H1 (cell line): ENCODE measurements around the gene PCYT2. TPM values are rescaled to one million over a fixed set of nuclear protein-coding genes. Genes with fewer than 3 reads are reported as not detected.

ENCODE experiments used
- ATF3 ChIP-seq: IDR thresholded peaks from 2 replicates; pipeline ENCODE4 v1.6.1; 2011; ENCODE audit warnings: low read depth, mild to moderate bottlenecking, low read length; ENCODE audit not compliant: insufficient read depth
- CHD7 ChIP-seq: fragments of 300-600 bp; sonication (generic); IDR thresholded peaks from 2 replicates; pipeline ENCODE4 v1.7.1; 2012; ENCODE audit warnings: low read length, moderate library complexity, mild to moderate bottlenecking, inconsistent platforms; ENCODE audit not compliant: insufficient replicate concordance
- EGR1 ChIP-seq: IDR thresholded peaks from 2 replicates; pipeline ENCODE4 v1.6.1; 2011; ENCODE audit warnings: low read depth, low read length, borderline replicate concordance
- MAFK ChIP-seq: IDR thresholded peaks from 2 replicates; pipeline ENCODE4 v1.6.1; 2012; ENCODE audit warnings: low read depth, mild to moderate bottlenecking, improper control_type of control experiment, low read length
- RFX5 ChIP-seq: IDR thresholded peaks from 2 replicates; pipeline ENCODE4 v1.6.1; 2011; ENCODE audit warnings: low read depth, low read length, improper control_type of control experiment, borderline replicate concordance
- SUZ12 ChIP-seq: fragments of 200-600 bp; sonication (generic); IDR thresholded peaks from 2 replicates; pipeline ENCODE4 v1.6.1; 2012; ENCODE audit warnings: mild to moderate bottlenecking, inconsistent platforms, low read length, moderate library complexity, mixed read lengths
- USF2 ChIP-seq: IDR thresholded peaks from 2 replicates; pipeline ENCODE4 v1.6.1; 2011; ENCODE audit warnings: low read length, improper control_type of control experiment
- ZNF274 ChIP-seq: IDR thresholded peaks from 2 replicates; pipeline ENCODE4 v1.7.0; 2012; ENCODE audit warnings: low read length, borderline replicate concordance; ENCODE audit errors: extremely low read depth
- polyA plus RNA-seq, 7 experiments: library from polyadenylated mRNA; depleted of rRNA in 3 of 7; stranded (reverse) in 5 of 7; unstranded in 2 of 7; fragments of >200 nt in 5 of 7; fragments of 200-250 nt in 2 of 7; gene quantifications; 1 replicate in 5 of 7; 2 replicates in 1 of 7; 4 replicates in 1 of 7; pipeline versions ENCODE4 v1.2.1 to v1.2.3, GENCODE V29; 2011 to 2013; ENCODE audit warnings: missing spikeins in 2 of 7, mixed read lengths in 2 of 7
- total RNA-seq: library from RNA; stranded (reverse); fragmentation: NEBNext Ultra II Directional; extraction: Animal tissue kit (Norgen Biotek cat#: 25700); gene quantifications from 2 replicates; pipeline ENCODE4 v1.2.1, GENCODE V29; 2021

PCYT2 gene
- total and polyA plus RNA-seq, 2 of the 8 experiments (the other 6 are each of a cell fraction or from before 2014, with no cell fraction given): 29.9 to 31.3 TPM

DNA sequence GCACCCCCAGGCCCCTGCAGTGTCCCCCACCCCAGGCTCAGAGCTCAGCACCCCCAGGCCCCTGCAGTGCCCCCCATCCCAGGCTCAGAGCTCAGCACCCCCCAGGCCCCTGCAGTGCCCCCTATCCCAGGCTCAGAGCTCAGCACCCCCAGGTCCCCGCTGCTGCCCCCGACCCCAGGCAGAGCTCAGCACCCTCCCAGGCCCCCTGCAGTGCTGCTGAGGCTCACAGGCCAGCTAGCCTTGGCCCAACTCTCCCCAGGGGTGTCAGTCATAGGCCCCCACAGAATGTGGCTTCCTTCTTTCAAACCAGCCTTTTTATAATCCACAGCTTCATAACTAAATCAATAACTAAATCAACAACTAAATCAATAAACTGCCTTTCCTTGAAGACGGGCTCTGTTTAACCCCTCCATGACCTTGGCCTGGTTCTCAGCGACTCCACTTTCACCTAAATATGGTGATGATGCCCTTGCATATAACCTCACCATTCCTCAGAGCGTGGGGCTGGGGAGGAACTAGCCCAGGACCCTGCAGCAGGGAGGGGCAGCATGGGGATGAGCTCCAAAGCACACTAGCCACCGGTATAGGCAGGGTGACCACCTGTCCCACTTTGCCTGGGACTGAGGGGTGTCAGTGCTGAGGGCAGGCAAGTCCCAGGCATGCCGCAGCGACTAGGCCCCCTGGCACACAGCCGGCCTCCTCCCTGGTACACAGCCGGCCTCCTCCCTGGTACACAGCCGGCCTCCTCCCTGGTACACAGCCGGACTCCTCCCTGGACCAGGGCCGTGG is 44.8 kb upstream of the PCYT2 start (continued):
- TF ChIP-seq CHD7: no peak
- no peak for TF ChIP-seq MAFK
- TF ChIP-seq RFX5: no peak
- no peak for TF ChIP-seq ZNF274
- TF ChIP-seq USF2: no peak
- no peak for TF ChIP-seq ATF3
- TF ChIP-seq EGR1: no peak
- no peak for TF ChIP-seq SUZ12
